SU-DHL-6 (cell line): Measurements from ENCODE around the gene CIART.

Experiments
- CTCF ChIP-seq: fragments of 200-600 bp; sonication (generic); IDR thresholded peaks from one replicate; pipeline ENCODE4 v1.5.1; 2017; ENCODE audit warnings: antibody characterized with exemption, mild to moderate bottlenecking, low read length, moderate library complexity; ENCODE audit not compliant: insufficient read depth, poor library complexity, severe bottlenecking
- EZH2phosphoT487 ChIP-seq: fragments of 200-600 bp; sonication (generic), shearing (Covaris generic); conservative IDR thresholded peaks from 2 replicates; pipeline ENCODE4 v1.6.1; 2018; ENCODE audit warnings: mild to moderate bottlenecking, antibody characterized with exemption, low read length, moderate library complexity, mixed read lengths

GRCh38 chr1:150322310-150322709 is 40.0 kb downstream of the CIART start:
- no peak for TF ChIP-seq CTCF
- TF ChIP-seq EZH2phosphoT487, result no peak
